ENCODE results near the gene CALCR. TPM values are rescaled to one million over a fixed set of nuclear protein-coding genes. Genes with fewer than 3 reads are reported as not detected.
A peak's percentile ranks its signal among the peaks of the same experiment; 100 is the strongest.

CALCR gene
- not detected in 2 replicates for total RNA-seq

DNA sequence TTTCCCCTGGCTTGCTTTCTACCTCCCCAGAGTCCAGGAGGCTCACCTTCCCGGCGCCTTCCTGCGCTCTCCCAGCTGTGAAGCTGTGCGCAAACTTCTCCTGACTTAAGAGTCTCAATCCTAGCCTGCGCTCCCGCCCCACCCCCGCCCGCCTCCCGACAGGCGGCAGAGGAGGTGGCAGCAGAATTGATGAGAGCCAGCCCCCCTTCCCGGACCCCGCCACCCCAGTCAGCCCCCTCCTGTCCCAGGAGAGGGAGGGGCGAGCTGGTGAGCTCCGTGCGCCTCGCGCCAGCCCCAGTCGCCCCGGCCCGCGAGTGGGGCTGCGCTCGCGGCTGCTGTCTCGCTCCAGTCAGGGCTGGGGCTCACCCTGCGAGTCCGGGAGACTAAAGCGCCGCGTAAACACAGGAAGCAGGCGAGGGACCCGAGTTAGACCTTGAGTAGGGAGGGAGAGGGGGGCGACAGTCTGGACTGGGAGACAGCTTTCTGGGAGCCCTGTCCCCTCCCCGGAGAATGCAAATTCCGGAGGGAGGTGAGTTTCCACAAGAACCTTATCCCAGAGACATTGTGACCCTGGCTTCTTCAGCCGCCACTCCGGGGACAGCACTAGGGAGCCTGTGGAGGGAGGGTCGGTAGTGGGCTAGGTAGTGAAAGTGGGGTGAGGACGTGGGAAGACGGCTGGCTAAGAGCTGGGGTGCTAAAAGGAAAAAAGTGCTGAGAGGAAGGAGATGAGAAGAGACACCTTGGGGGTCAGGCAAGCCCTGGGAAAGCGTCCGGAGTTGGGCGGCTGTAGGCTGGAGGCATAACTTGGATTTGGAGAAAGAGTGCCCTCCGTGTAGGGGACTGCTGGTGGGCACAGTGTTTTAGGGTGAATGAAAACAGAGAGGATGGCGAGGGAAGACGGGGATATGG, at the start of gene CALCR:
Gene CALCR (minus strand): TSS at position 79 of the 909 bp plus-strand sequence. CDS start 87,743 bp downstream, outside the sequence.

Small RNAs within 50 kb of the gene (small RNA-seq; reads per million reads assigned to genes)
- gene MIR489 (0.84 reads per million, percentile 34 among the genes with 10 or more reads in this experiment), gene MIR653 (not detected)
